Sigmoid colon (tissue), 7 donors: ENCODE data around the gene PTPRU. TPM values are rescaled to one million over a fixed set of nuclear protein-coding genes. Genes with fewer than 3 reads are reported as not detected.

Source experiments
- DNase-seq: peaks from one replicate; pipeline ENCODE4 v3.0.0-alpha.2; 2019
- H3K27ac ChIP-seq, 4 donors: fragments of 200-600 bp; sonication (generic); one replicate each; pipeline ENCODE4 v1.5.1; 2016 to 2019; ENCODE audit warnings: mild to moderate bottlenecking in 1 of 4
- H3K27me3 ChIP-seq, 3 donors: fragments of 200-600 bp; sonication (generic); one replicate each; pipeline ENCODE4 v1.5.1; 2019; ENCODE audit warnings: mild to moderate bottlenecking in 1 of 3
- H3K36me3 ChIP-seq, 4 donors: fragments of 200-600 bp; sonication (generic); one replicate each; pipeline ENCODE4 v1.5.1; 2016 to 2019
- H3K4me1 ChIP-seq, 4 donors: fragments of 200-600 bp; sonication (generic); one replicate each; pipeline ENCODE4 v1.5.1; 2017 to 2019
- H3K4me3 ChIP-seq, 4 donors: fragments of 200-600 bp; sonication (generic); one replicate each; pipeline ENCODE4 v1.5.1; 2017 to 2019; ENCODE audit warnings: mild to moderate bottlenecking in 2 of 4, moderate library complexity in 1 of 4
- H3K9me3 ChIP-seq, 4 donors: fragments of 200-600 bp in 3 of 4; sonication (generic) in 3 of 4; one replicate each; pipeline versions ENCODE4 v1.5.1 to v1.6.1; 2013 to 2019
- CTCF ChIP-seq, 4 experiments: fragments of 450-650 bp in 3 of 4; fragments of 200-600 bp in 1 of 4; IDR thresholded peaks; one replicate each; pipeline ENCODE4 v1.5.1; 2016 to 2019; ENCODE audit warnings: antibody characterized with exemption in 4 of 4, mild to moderate bottlenecking in 3 of 4, moderate library complexity in 2 of 4
- EP300 ChIP-seq, 4 donors: sonication (generic); formaldehyde crosslinking; IDR thresholded peaks; one replicate each; pipeline ENCODE4 v1.6.1; 2017; ENCODE audit warnings: antibody characterized with exemption in 4 of 4
- POLR2A ChIP-seq, 2 donors: fragments of 450-650 bp; IDR thresholded peaks; one replicate each; pipeline ENCODE4 v1.6.1; 2016; ENCODE audit warnings: antibody characterized with exemption in 2 of 2, mild to moderate bottlenecking in 2 of 2, moderate library complexity in 2 of 2
- POLR2AphosphoS5 ChIP-seq, 4 donors: sonication (generic); formaldehyde crosslinking; IDR thresholded peaks; one replicate each; pipeline ENCODE4 v1.6.1; 2017; ENCODE audit warnings: antibody characterized with exemption in 4 of 4
- WGBS, 2 donors: extraction: QIAGEN DNeasy Blood & Tissue Kit; methylation state at CpG; one replicate each; pipeline ENCODE4 v1.1.7; 2013; 5-methylcytosine and 5-hydroxymethylcytosine counted together
- intact Hi-C: fragments of 100-400 bp; cut with DNase I; formaldehyde crosslinking; loops from one replicate; pipeline ENCODE4 v1.15.1; 2023
- polyA plus RNA-seq, 3 donors: library from polyadenylated mRNA; stranded (reverse); fragments of 200-250 nt; gene quantifications; one replicate each; pipeline ENCODE4 v1.2.3, GENCODE V29; 2013
- total RNA-seq, 4 donors: library from RNA; depleted of rRNA; stranded (reverse); fragments of >200 nt; gene quantifications; one replicate each; pipeline ENCODE4 v1.1.0, GENCODE V29; 2016
- donor health status: healthy with polysubstance abuse.
- donor health status: Bipolar disorder and iron deficiency.
- donor health status: healthy.

PTPRU gene
- total and polyA plus RNA-seq, 7 donors = 0.92 to 35.7 (median 8.2) TPM

DNA sequence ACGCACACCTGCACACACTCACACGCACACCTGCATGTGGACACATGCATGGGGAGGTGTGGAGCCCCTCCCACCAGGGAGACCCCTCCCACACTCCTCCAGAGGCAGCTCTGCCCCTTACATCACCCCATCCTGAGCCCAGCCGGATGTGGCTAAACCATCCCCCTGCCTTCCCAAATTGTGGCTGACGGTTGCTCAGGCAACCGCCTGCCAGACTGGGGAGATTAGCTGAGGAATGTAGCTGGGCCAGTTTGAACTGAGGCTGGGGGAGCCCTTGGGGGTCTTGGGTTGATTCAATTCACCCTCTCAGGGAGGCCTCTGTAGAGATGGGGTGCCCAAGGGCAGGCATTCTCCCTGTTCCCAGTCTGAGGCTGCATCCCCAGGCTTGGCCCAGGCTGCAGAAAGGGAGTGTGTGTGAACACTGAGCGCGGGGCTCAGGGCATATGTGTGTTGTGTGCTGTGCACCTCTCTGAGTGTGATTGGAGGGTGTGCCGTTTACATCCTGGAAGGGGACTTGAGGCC, 12.9 kb downstream of the PTPRU start:
- Histone ChIP-seq H3K4me3 (no peak overlapping the region), H3K27ac (no peak overlapping the region), H3K27me3 (no peaks in the 10 kb centered on the region), H3K9me3 (no peaks in the 10 kb centered on the region), H3K36me3 (no peaks in the 10 kb centered on the region), H3K4me1 (no peaks in the 10 kb centered on the region)
- intact Hi-C loops = no loop called here
- WGBS, 2 donors = 64 to 80% methylated on average over 8 of the region's 8 CpGs
- DNase-seq = no peak
- TF ChIP-seq POLR2AphosphoS5 (IDR thresholded peaks at IDR 0.05) = no peak
- no peak for TF ChIP-seq EP300 (IDR thresholded peaks at IDR 0.05)
- TF ChIP-seq CTCF (IDR thresholded peaks at IDR 0.05) = no peak
- TF ChIP-seq POLR2A (IDR thresholded peaks at IDR 0.05) = no peak

GRCh38 chr1:29249951-29250581, 13.7 kb downstream of the PTPRU start:
- no peaks in the 10 kb centered on the region for H3K9me3 ChIP-seq
- no peak for DNase-seq
- no peak overlapping the region for H3K27ac ChIP-seq
- no peak for TF ChIP-seq POLR2AphosphoS5 (IDR thresholded peaks at IDR 0.05)
- TF ChIP-seq POLR2A (IDR thresholded peaks at IDR 0.05) = no peak
- TF ChIP-seq EP300 (IDR thresholded peaks at IDR 0.05) = no peak
- no peak for TF ChIP-seq CTCF (IDR thresholded peaks at IDR 0.05)
- 97 to 98% methylated on average over 2 of the region's 2 CpGs for WGBS, 2 donors
- no peaks in the 10 kb centered on the region for H3K36me3 ChIP-seq
- H3K27me3 ChIP-seq = no peaks in the 10 kb centered on the region
- no peak overlapping the region for H3K4me3 ChIP-seq
- intact Hi-C loops = no loop called here
- H3K4me1 ChIP-seq = no peaks in the 10 kb centered on the region

GRCh38 chr1:29251164-29252124, 15.1 kb downstream of the PTPRU start:
- intact Hi-C loops = no loop called here
- no peak for DNase-seq
- no peaks in the 10 kb centered on the region for H3K9me3 ChIP-seq
- H3K4me1 ChIP-seq = no peaks in the 10 kb centered on the region
- no peaks in the 10 kb centered on the region for H3K27me3 ChIP-seq
- H3K36me3 ChIP-seq = no peaks in the 10 kb centered on the region
- no peak overlapping the region for H3K4me3 ChIP-seq
- TF ChIP-seq EP300 (IDR thresholded peaks at IDR 0.05) (no peak), CTCF (IDR thresholded peaks at IDR 0.05) (no peak), POLR2A (IDR thresholded peaks at IDR 0.05) (no peak), POLR2AphosphoS5 (IDR thresholded peaks at IDR 0.05) (no peak)
- 88 to 90% methylated on average over 8 of the region's 8 CpGs for WGBS, 2 donors
- H3K27ac ChIP-seq = no peak overlapping the region

DNA sequence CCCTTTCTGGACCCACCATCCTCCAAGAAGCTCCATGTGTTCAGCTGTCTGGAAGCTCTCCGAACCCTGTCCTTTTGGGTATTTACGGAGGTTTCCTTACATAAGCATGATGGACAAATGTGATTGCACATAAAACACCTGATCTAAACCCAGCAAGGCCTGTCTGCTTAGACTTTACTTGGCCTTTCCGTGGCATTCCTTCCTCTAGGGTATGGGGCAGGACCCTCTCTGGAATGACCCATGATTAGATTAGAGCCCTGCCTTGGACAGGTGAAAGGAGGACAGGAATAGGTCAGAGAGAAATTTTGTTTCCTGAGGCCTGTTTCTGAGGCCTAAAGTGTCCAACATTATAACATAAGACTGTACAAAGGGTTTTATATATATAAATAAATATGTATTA, 16.9 kb downstream of the PTPRU start:
- Histone ChIP-seq H3K27ac (no peak overlapping the region), H3K4me1 (peaks cover 0 to 6% (median 0%) of the 10 kb centered on the region in 4 donors), H3K9me3 (no peaks in the 10 kb centered on the region), H3K4me3 (no peak overlapping the region), H3K36me3 (no peaks in the 10 kb centered on the region), H3K27me3 (peaks cover 0 to 2% (median 0%) of the 10 kb centered on the region in 3 donors)
- intact Hi-C loops = no loop called here
- WGBS, 2 donors = 92 to 99% methylated on average over 3 of the region's 3 CpGs
- TF ChIP-seq EP300 (IDR thresholded peaks at IDR 0.05) (no peak), POLR2AphosphoS5 (IDR thresholded peaks at IDR 0.05) (no peak), CTCF (IDR thresholded peaks at IDR 0.05) (no peak), POLR2A (IDR thresholded peaks at IDR 0.05) (no peak)
- DNase-seq = no peak
